CD14-positive monocyte (primary cell): ENCODE results near the gene ING1. TPM values are rescaled to one million over a fixed set of nuclear protein-coding genes. Genes with fewer than 3 reads are reported as not detected.

Source experiments
- DNase-seq, 3 donors: peaks; one replicate each; pipeline ENCODE4 v3.0.0-alpha.2; 2011 to 2022
- H2AFZ ChIP-seq: 2 replicates; pipeline ENCODE4 v1.6.0; 2012; ENCODE audit warnings: mild to moderate bottlenecking, low read depth, low read length, inconsistent platforms; ENCODE audit not compliant: insufficient read depth, poor library complexity, severe bottlenecking
- H3K27ac ChIP-seq, 2 donors: 1 replicate in 1 of 2; 2 replicates in 1 of 2; pipeline ENCODE4 v1.5.1; 2012 to 2013; ENCODE audit warnings: low read length in 2 of 2, control low read depth in 1 of 2, inconsistent platforms in 1 of 2, low read depth in 1 of 2, mild to moderate bottlenecking in 1 of 2
- H3K27me3 ChIP-seq, 2 donors: one replicate each; pipeline versions ENCODE4 v1.6.0 to v1.6.1; 2011 to 2013; ENCODE audit warnings: low read length in 2 of 2; ENCODE audit not compliant: control insufficient read depth in 2 of 2, insufficient read depth in 2 of 2
- H3K36me3 ChIP-seq, 2 donors: replicated peaks in 1 of 2; 1 replicate in 1 of 2; 2 replicates in 1 of 2; pipeline versions ENCODE4 v1.5.1 to v1.6.1; 2012 to 2013; ENCODE audit warnings: low read length in 2 of 2, control low read depth in 1 of 2, inconsistent platforms in 1 of 2, mild to moderate bottlenecking in 1 of 2; ENCODE audit not compliant: insufficient read depth in 2 of 2, control insufficient read depth in 1 of 2
- H3K4me1 ChIP-seq, 2 donors: 1 replicate in 1 of 2; 2 replicates in 1 of 2; pipeline versions ENCODE4 v1.5.1 to v1.6.1; 2012 to 2013; ENCODE audit warnings: low read length in 2 of 2, control low read depth in 1 of 2, inconsistent platforms in 1 of 2, mild to moderate bottlenecking in 1 of 2, moderate library complexity in 1 of 2; ENCODE audit not compliant: insufficient read depth in 2 of 2, control insufficient read depth in 1 of 2
- H3K4me2 ChIP-seq: replicated peaks from 2 replicates; pipeline ENCODE3; 2012; ENCODE audit warnings: low read length, moderate library complexity, mild to moderate bottlenecking; ENCODE audit not compliant: poor library complexity, severe bottlenecking; ENCODE audit errors: extremely low read depth
- H3K4me3 ChIP-seq, 3 experiments: fragments of 200-600 bp in 1 of 3; sonication (generic) in 1 of 3; replicated peaks in 1 of 3; 1 replicate in 2 of 3; 2 replicates in 1 of 3; pipeline ENCODE4 v1.5.1; 2011 to 2013; ENCODE audit warnings: low read length in 3 of 3, mild to moderate bottlenecking in 3 of 3, control low read depth in 2 of 3, low read depth in 2 of 3, inconsistent platforms in 1 of 3, moderate library complexity in 1 of 3
- H3K79me2 ChIP-seq: 2 replicates; pipeline ENCODE4 v1.6.0; 2012; ENCODE audit warnings: mild to moderate bottlenecking, control low read depth, inconsistent platforms, low read length, moderate library complexity; ENCODE audit not compliant: insufficient read depth
- H3K9ac ChIP-seq: 2 replicates; pipeline ENCODE4 v1.6.0; 2017; ENCODE audit warnings: low read length, mild to moderate bottlenecking; ENCODE audit not compliant: insufficient read depth, poor library complexity, severe bottlenecking
- H3K9me3 ChIP-seq, 2 donors: replicated peaks in 1 of 2; 1 replicate in 1 of 2; 2 replicates in 1 of 2; pipeline versions ENCODE4 v1.5.1 to v1.6.1; 2012 to 2013; ENCODE audit warnings: low read length in 2 of 2, control low read depth in 1 of 2; ENCODE audit not compliant: control insufficient read depth in 1 of 2, insufficient read depth in 1 of 2
- H4K20me1 ChIP-seq: 2 replicates; pipeline ENCODE4 v1.6.0; 2012; ENCODE audit warnings: mild to moderate bottlenecking, low read length, control low read depth, moderate library complexity; ENCODE audit not compliant: insufficient read depth
- H3K27ac Mint-ChIP-seq, 7 donors: one replicate each; pipeline ENCODE4 v1.8.0; 2020; ENCODE audit warnings: mild to moderate bottlenecking in 7 of 7, mixed read lengths in 7 of 7, moderate library complexity in 6 of 7, inconsistent platforms in 2 of 7
- H3K27me3 Mint-ChIP-seq, 3 donors: one replicate each; pipeline ENCODE4 v1.8.0; 2021 to 2022; ENCODE audit warnings: low read depth in 3 of 3, mild to moderate bottlenecking in 3 of 3, mixed read lengths in 3 of 3, moderate library complexity in 3 of 3, inconsistent platforms in 1 of 3
- H3K36me3 Mint-ChIP-seq, 2 donors: one replicate each; pipeline ENCODE4 v1.8.0; 2020; ENCODE audit warnings: mixed read lengths in 2 of 2, inconsistent platforms in 1 of 2, mild to moderate bottlenecking in 1 of 2
- H3K4me1 Mint-ChIP-seq: one replicate; pipeline ENCODE4 v1.8.0; 2020; ENCODE audit warnings: mild to moderate bottlenecking, mixed read lengths
- H3K4me3 Mint-ChIP-seq, 2 donors: one replicate each; pipeline ENCODE4 v1.8.0; 2020; ENCODE audit warnings: mild to moderate bottlenecking in 2 of 2, mixed read lengths in 2 of 2, moderate library complexity in 1 of 2
- H3K9me3 Mint-ChIP-seq, 7 donors: one replicate each; pipeline ENCODE4 v1.8.0; 2020 to 2022; ENCODE audit warnings: mixed read lengths in 7 of 7, mild to moderate bottlenecking in 6 of 7, moderate library complexity in 6 of 7, inconsistent platforms in 2 of 7
- WGBS: methylation state at CpG from one replicate; pipeline ENCODE4 v1.1.5; 2013; ENCODE audit warnings: missing lambda C conversion rate; ENCODE audit not compliant: insufficient coverage; 5-methylcytosine and 5-hydroxymethylcytosine counted together
- intact Hi-C, 2 donors: fragments of 100-400 bp; cut with micrococcal nuclease; formaldehyde crosslinking; loops; one replicate each; pipeline versions ENCODE4 v1.15.0 to v1.15.1; 2023
- polyA plus RNA-seq, 3 donors: library from polyadenylated mRNA; depleted of rRNA in 1 of 3; unstranded in 2 of 3; stranded (reverse) in 1 of 3; fragments of 300-500 nt in 2 of 3; fragments of >200 nt in 1 of 3; fragmentation: Illumina TruSeq in 2 of 3; gene quantifications; 1 replicate in 2 of 3; 2 replicates in 1 of 3; pipeline ENCODE4 v1.2.3, GENCODE V29; 2012 to 2021
- TF ChIP-seq, protein P1 (sequence below): fragments of 200-600 bp; IDR thresholded peaks from one replicate; pipeline ENCODE4 v1.8.0; 2022; ENCODE audit warnings: antibody characterized with exemption, mild to moderate bottlenecking

ING1 gene
- polyA plus RNA-seq, 3 donors, result 8.4 to 128 (median 11.8) TPM

GRCh38 chr13:110706570-110707372 is 6.7 kb upstream of the ING1 start:
- peak overlapping the region; percentile 70 to 84 for H3K4me3 Mint-ChIP-seq
- intact Hi-C loops, result loop anchor here in 1 of 2 donors (1.0 kb wide), 1 partner anchor 9 kb away; no protein-coding TSS in a partner anchor
- peaks cover 3 to 20% of the 10 kb centered on the region in 2 donors for H3K36me3 ChIP-seq
- H3K27ac Mint-ChIP-seq, result peak overlapping the region; percentile 33 to 85 (median 70)
- H4K20me1 ChIP-seq, result no peaks in the 10 kb centered on the region
- TF ChIP-seq, protein P1, sequence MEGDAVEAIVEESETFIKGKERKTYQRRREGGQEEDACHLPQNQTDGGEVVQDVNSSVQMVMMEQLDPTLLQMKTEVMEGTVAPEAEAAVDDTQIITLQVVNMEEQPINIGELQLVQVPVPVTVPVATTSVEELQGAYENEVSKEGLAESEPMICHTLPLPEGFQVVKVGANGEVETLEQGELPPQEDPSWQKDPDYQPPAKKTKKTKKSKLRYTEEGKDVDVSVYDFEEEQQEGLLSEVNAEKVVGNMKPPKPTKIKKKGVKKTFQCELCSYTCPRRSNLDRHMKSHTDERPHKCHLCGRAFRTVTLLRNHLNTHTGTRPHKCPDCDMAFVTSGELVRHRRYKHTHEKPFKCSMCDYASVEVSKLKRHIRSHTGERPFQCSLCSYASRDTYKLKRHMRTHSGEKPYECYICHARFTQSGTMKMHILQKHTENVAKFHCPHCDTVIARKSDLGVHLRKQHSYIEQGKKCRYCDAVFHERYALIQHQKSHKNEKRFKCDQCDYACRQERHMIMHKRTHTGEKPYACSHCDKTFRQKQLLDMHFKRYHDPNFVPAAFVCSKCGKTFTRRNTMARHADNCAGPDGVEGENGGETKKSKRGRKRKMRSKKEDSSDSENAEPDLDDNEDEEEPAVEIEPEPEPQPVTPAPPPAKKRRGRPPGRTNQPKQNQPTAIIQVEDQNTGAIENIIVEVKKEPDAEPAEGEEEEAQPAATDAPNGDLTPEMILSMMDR, result no peak
- H3K4me1 Mint-ChIP-seq, result peaks cover 59% of the 10 kb centered on the region
- H3K4me3 ChIP-seq, result peak overlapping the region; percentile 28 to 87 (median 38)
- peak overlapping the region; percentile 52 to 54 for H3K27ac ChIP-seq
- no peaks in the 10 kb centered on the region for H3K9me3 Mint-ChIP-seq
- H3K9ac ChIP-seq, result peak overlapping the region; percentile 10
- 72% methylated on average over 8 of the region's 8 CpGs for WGBS
- peaks cover 62% of the 10 kb centered on the region for H3K79me2 ChIP-seq
- no peaks in the 10 kb centered on the region for H3K9me3 ChIP-seq
- H2AFZ ChIP-seq, result peak overlapping the region; percentile 58
- no peak for DNase-seq
- no peaks in the 10 kb centered on the region for H3K27me3 ChIP-seq
- peak overlapping the region; percentile 91 for H3K4me2 ChIP-seq
- peaks cover 15 to 16% of the 10 kb centered on the region in 2 donors for H3K36me3 Mint-ChIP-seq
- H3K27me3 Mint-ChIP-seq, result no peaks in the 10 kb centered on the region
- H3K4me1 ChIP-seq, result peaks cover 58 to 66% of the 10 kb centered on the region in 2 donors

DNA sequence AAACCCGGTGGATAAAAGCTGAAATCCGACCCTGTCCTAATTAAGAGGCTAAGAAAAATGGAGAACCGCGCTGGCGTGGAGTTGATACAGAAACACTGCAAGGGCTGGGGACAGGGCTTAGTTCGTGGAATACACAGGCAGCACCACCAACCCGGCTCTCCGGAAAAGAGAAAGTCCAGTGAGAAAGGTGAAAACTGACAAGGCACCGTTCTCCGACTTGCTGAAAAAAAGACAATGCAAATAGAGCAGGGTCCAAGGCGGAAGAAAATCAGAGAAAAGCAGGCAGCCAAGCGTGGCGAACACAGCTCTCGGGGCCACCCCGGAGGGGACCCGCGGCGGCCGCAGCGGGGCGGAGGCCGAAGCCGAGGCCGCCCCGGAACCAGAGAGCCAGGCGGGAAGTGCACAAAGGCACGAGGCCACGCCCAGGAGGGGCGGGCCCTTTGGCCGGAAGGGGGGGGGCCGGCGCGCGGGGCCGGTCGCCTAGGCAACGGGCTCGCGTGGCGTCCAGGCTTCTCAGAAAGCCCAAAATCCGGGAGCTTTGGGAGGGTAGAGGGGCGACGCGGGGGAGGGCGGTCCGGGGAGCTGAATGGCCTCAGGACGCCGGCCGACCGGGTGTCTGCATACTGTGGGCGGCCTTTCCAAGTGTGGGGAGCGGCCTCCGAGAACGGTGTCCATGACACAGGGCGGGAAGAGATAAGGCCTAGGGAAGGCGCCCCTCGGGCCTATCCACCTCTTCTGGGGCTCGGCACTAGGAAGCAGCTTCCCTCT is 1.2 kb upstream of the ING1 start:
- Histone ChIP-seq H4K20me1 (peaks cover 28% of the 10 kb centered on the region), H2AFZ (peak overlapping the region; percentile 96), H3K9me3 (no peaks in the 10 kb centered on the region), H3K4me3 (peak overlapping the region; percentile 86 to 100 (median 99)), H3K79me2 (peaks cover 49% of the 10 kb centered on the region), H3K27me3 (no peaks in the 10 kb centered on the region), H3K4me1 (peaks cover 36 to 40% of the 10 kb centered on the region in 2 donors), H3K27ac (peak overlapping the region; percentile 92 to 98), H3K9ac (peak overlapping the region; percentile 72), H3K4me2 (peak overlapping the region; percentile 88), H3K36me3 (no peaks in the 10 kb centered on the region)
- Mint-ChIP-seq H3K36me3 (no peaks in the 10 kb centered on the region), H3K27ac (peak overlapping the region; percentile 93 to 99 (median 97)), H3K9me3 (peaks cover 0 to 2% (median 0%) of the 10 kb centered on the region in 7 donors), H3K4me3 (peak overlapping the region; percentile 98 to 99), H3K27me3 (peaks cover 0 to 4% (median 0%) of the 10 kb centered on the region in 3 donors), H3K4me1 (peaks cover 33% of the 10 kb centered on the region)
- TF ChIP-seq, protein P1, result no peak
- intact Hi-C loops, result loop anchor here (2.0 to 10.0 kb wide), 6 partner anchors 55 to 443 kb away; partner anchors contain the start of genes ANKRD10 (in 2 of the 2) and RAB20 (in 1 of the 2)
- under 1% methylated on average over 54 of the region's 58 CpGs for WGBS
- peak; percentile 80 to 87 (median 82) for DNase-seq
